Ishikawa (cell line): ENCODE results near the gene RFTN2.

ENCODE experiments used
- CEBPB ChIP-seq: IDR thresholded peaks from 2 replicates; pipeline ENCODE4 v1.6.1; 2012
- CREB1 ChIP-seq: IDR thresholded peaks from 2 replicates; pipeline ENCODE4 v1.6.1; 2012; ENCODE audit warnings: low read depth
- EGR1 ChIP-seq: IDR thresholded peaks from 2 replicates; pipeline ENCODE4 v1.6.1; 2012
- EP300 ChIP-seq: IDR thresholded peaks from 2 replicates; pipeline ENCODE4 v1.6.1; 2012; ENCODE audit warnings: borderline replicate concordance
- FOXM1 ChIP-seq: IDR thresholded peaks from 2 replicates; pipeline ENCODE4 v1.6.1; 2012; ENCODE audit warnings: low read depth, borderline replicate concordance
- NFIC ChIP-seq: IDR thresholded peaks from 2 replicates; pipeline ENCODE4 v1.6.1; 2012
- RAD21 ChIP-seq: IDR thresholded peaks from 2 replicates; pipeline ENCODE4 v1.6.1; 2012; ENCODE audit warnings: low read depth
- REST ChIP-seq: IDR thresholded peaks from 2 replicates; pipeline ENCODE4 v1.6.1; 2012; ENCODE audit warnings: low read depth, mild to moderate bottlenecking
- TAF1 ChIP-seq: IDR thresholded peaks from 2 replicates; pipeline ENCODE4 v1.6.1; 2012; ENCODE audit warnings: low read depth, mild to moderate bottlenecking
- TCF12 ChIP-seq: IDR thresholded peaks from 2 replicates; pipeline ENCODE4 v1.6.1; 2012; ENCODE audit warnings: low read depth
- TEAD4 ChIP-seq: IDR thresholded peaks from 2 replicates; pipeline ENCODE4 v1.6.1; 2012
- YY1 ChIP-seq: IDR thresholded peaks from 2 replicates; pipeline ENCODE4 v1.6.1; 2012; ENCODE audit warnings: low read depth
- ZBTB7A ChIP-seq: IDR thresholded peaks from 2 replicates; pipeline ENCODE4 v1.6.1; 2012; ENCODE audit warnings: low read depth
- TF ChIP-seq, protein P1 (sequence below): IDR thresholded peaks from 2 replicates; pipeline ENCODE4 v1.6.1; 2012
- TF ChIP-seq, protein P2 (sequence below): IDR thresholded peaks from 2 replicates; pipeline ENCODE4 v1.6.1; 2012

Gene RFTN2

DNA sequence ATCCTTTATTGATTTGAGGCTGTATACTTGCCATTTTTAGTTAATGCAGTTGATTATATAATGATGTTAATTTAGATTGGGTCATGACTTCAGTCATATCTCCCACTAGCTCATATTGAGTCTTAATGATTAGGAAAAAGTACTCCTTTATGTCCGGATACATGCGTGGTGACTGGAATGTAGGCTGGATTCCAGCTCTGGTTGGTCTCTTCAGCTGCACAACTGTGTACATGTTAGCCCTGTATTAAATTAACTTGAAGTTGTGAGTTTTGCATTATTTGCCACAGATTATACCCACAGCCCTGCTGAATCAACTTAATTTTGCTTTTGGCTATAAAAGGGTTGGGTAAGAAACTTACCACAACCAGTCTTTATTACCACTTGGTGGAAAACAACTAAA is 137.0 kb downstream of the RFTN2 start:
- no peak for TF ChIP-seq YY1
- TF ChIP-seq CREB1 = no peak
- no peak for TF ChIP-seq TAF1
- TF ChIP-seq, protein P1, sequence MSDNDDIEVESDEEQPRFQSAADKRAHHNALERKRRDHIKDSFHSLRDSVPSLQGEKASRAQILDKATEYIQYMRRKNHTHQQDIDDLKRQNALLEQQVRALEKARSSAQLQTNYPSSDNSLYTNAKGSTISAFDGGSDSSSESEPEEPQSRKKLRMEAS = no peak
- no peak for TF ChIP-seq EGR1
- no peak for TF ChIP-seq ZBTB7A
- TF ChIP-seq TCF12 = no peak
- no peak for TF ChIP-seq EP300
- no peak for TF ChIP-seq REST
- TF ChIP-seq NFIC = no peak
- TF ChIP-seq TEAD4 = no peak
- no peak for TF ChIP-seq FOXM1
- TF ChIP-seq, protein P2, sequence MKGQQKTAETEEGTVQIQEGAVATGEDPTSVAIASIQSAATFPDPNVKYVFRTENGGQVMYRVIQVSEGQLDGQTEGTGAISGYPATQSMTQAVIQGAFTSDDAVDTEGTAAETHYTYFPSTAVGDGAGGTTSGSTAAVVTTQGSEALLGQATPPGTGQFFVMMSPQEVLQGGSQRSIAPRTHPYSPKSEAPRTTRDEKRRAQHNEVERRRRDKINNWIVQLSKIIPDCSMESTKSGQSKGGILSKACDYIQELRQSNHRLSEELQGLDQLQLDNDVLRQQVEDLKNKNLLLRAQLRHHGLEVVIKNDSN = no peak
- TF ChIP-seq RAD21 = no peak
- no peak for TF ChIP-seq CEBPB
